GM12801 (cell line): ENCODE measurements around the gene IMMP2L.

ENCODE experiments used
- TF ChIP-seq, protein P1 (sequence below): IDR thresholded peaks from one replicate; pipeline ENCODE4 v1.5.1; 2011; ENCODE audit warnings: control low read depth; ENCODE audit not compliant: insufficient read length; ENCODE audit errors: extremely low read depth

IMMP2L gene

DNA sequence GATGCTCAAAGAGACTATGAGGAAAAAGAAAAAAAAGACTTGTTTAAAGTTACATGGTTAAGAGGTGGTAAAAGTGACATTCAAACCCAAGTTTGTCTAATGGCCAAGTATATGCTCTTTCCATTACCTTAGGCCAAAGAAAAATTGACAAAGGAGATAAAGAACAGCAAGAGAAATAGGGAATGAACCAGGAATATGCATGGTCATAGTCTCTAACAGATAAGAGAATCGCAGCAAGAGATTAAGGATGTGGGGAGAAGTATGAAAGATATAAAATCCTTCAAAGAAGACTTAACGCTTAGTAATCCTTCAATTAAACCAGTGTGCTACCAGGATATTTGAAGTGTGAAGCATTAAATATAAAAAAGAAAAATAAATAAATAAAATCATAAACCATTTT lies 494.6 kb downstream of the IMMP2L start:
- TF ChIP-seq, protein P1, sequence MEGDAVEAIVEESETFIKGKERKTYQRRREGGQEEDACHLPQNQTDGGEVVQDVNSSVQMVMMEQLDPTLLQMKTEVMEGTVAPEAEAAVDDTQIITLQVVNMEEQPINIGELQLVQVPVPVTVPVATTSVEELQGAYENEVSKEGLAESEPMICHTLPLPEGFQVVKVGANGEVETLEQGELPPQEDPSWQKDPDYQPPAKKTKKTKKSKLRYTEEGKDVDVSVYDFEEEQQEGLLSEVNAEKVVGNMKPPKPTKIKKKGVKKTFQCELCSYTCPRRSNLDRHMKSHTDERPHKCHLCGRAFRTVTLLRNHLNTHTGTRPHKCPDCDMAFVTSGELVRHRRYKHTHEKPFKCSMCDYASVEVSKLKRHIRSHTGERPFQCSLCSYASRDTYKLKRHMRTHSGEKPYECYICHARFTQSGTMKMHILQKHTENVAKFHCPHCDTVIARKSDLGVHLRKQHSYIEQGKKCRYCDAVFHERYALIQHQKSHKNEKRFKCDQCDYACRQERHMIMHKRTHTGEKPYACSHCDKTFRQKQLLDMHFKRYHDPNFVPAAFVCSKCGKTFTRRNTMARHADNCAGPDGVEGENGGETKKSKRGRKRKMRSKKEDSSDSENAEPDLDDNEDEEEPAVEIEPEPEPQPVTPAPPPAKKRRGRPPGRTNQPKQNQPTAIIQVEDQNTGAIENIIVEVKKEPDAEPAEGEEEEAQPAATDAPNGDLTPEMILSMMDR: no peak

DNA sequence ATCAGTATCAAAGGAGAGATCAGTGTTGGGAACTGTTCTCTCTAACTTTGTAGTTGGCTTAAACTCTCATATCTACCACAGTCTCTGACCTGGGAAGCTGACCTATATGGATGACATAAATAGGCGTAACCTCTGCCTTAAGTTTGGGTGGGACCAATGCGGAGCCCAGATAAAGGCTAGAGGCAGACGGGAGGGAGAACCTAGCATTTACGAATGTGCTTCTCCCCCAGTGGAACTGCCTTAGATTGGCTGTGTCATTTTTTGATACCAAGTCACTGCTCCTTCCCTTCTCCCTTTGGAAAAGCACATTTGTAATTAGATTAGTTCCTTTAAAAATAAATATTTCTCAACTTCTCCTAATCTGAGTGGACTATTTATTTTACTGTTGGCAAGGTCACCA lies 495.0 kb downstream of the IMMP2L start:
- TF ChIP-seq, protein P1: no peak

DNA sequence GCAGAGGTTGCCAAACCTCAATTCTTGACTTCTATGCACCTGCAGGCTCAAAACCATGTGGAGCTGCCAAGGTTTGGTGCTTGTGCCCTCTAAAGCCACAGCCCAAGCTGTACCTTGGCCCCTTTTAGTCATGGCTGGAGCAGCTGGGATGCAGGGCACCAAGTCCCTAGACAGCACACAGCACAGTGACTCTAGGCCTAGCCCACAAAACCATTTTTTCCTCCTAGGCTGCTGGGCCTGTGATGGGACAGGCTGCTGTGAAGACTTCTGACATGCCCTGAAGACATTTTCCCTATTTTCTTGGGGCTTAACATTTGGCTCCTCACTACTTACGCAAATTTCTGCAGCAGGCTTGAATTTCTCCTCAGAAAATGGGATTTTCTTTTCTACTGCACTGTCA lies 499.1 kb downstream of the IMMP2L start:
- TF ChIP-seq, protein P1: no peak

DNA sequence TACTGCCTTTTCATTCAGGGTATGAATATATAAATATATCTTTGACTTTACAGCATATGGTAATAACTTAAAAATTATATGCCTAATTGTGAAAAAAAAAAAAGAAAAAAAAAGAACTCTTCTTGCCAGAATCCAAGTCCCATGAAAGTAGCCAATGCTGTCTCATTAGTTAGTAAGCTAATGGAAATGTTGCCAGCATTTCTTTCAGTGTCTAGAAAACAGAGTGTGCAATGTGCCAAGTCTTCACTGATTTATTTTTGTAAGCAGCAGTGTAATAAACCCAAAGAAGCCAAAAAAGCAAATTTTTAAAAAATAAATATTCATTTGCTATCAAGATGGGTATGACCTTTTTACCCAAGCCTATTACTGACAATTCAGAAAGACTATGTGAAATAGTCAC lies 502.5 kb downstream of the IMMP2L start:
- TF ChIP-seq, protein P1: no peak

DNA sequence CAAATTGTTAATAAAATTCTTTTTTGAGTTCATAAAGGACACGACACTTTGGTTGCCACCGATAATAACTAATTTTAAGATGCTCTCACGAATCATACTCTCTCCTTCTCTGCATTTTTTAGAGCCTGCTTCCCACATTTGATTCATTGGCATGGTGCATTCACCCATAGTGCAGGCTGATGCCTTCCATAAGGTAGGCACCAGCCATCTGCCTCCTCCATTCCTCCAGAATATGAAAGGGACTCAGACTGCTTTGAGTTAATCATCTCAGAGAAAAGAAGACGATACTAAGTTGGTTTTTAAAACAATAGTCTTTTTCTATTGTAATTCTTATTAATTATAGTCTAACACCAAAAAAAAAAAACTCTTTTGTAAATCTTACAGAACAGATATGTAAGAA lies 505.2 kb downstream of the IMMP2L start:
- TF ChIP-seq, protein P1: no peak

DNA sequence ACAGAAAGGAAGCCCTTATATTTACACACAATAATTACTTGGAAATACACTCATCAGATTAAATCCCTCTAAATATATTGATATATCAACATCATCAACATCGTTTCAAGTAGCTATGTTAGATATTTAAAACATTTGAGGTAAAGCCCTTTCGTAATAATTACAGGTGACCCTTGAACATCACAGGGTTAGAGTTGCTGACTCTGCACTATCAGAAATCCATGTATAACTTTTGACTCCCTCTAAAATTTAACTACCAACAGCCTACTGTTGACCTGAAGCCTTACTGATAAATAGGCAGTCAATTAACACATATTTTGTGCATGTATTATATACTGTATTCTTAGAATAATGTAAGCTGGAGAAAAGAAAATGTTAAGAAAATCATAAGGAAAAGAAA lies 505.9 kb downstream of the IMMP2L start:
- TF ChIP-seq, protein P1: no peak

DNA sequence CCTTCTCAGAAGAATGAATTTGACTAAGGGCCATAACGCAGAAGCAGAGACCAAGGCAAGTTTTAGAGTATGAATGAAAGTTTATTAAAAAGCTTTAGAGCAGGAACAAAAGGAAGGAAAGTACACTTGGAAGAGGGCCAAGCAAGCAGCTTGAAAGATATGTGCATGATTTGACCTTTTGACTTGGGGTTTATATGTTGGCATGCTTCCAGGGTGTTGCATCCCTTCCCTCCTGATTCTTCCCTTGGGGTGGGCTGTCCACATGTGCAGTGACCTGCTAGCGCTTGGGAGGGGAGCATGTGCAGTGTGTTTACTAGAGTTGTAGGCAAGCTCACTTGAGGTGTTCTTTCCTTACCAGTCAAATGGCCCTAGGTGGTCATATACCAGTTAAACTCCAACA lies 509.3 kb downstream of the IMMP2L start:
- TF ChIP-seq, protein P1: no peak

DNA sequence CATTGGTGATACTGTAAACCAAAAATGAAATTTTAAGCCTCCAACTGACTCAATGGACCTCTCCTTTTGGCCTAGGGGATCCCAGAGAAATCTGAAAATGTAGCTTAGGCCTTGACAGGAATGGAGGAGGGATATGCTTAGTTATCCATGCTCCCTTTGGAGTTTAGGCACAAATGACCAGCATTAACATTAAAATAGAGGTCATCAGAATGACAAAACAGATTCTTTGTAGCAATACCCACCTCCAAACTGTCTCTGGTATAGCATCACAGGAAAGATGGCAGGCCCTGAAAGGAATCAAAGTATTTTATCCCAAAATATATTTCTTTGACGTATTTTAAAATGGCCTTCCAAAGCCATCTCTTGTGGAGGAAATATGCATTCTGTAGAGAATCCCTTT lies 510.5 kb downstream of the IMMP2L start:
- TF ChIP-seq, protein P1: no peak
